GM19372 (cell line): ENCODE results near the gene RBM23.
"Not testable (repeated sequence)": the region's sequence is repeated elsewhere in the genome, so short reads cannot be mapped to it uniquely, and the experiment has no call there.

Experiments
- ATAC-seq: cut with Tn5 transposase; IDR thresholded peaks from one replicate; pipeline ENCODE4 v1.9.1; 2021; ENCODE audit warnings: mild to moderate bottlenecking, low read depth, moderate library complexity; ENCODE audit not compliant: unreplicated experiment

The RBM23 gene

GRCh38 chr14:22920697-22921096 is 1.7 kb upstream of the RBM23 start:
- no peak for ATAC-seq

GRCh38 chr14:22919601-22919921 is 612 bp upstream of the RBM23 start:
- no peak for ATAC-seq

- no peak for ATAC-seq
Measured at GRCh38 chr14:22915886-22916521, 2.9 kb downstream of the RBM23 start.

DNA sequence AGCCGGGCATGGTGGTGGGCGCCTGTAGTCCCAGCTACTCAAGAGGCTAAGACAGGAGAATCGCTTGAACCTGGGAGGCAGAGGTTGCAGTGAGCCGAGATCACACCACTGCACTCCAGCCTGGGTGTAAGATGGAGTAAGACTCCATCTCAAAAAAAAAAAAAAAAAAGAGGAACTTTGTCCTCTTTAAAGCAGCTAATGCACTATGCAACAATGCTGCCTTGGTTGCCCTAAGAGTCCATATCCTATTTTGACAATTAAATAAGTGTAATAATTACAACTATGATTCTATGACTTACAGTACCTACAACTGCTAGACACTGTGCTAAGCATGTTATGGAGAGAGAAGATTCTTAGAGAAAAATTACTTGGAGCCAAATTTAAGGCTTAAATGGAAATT is 4.1 kb downstream of the RBM23 start:
- not testable (repeated sequence) for ATAC-seq

DNA sequence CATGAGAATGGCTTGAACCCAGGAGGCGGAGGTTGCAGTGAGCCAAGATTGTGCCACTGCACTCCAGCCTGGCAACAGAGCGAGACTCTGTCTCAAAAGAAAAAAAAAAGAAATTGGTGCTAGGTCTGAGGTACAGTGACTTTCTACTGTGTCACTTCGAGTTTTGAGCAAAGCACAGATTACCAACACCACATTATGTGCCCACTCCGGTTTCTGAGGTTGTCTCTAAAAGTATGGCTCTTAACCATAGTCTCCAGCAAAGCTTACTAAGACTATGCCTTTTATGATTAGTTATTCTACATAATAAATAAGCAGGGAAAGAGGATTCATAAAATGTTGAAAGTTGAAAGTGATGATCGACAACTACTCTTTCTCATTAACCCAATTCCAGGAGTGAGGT is 8.0 kb downstream of the RBM23 start:
- no peak for ATAC-seq

DNA sequence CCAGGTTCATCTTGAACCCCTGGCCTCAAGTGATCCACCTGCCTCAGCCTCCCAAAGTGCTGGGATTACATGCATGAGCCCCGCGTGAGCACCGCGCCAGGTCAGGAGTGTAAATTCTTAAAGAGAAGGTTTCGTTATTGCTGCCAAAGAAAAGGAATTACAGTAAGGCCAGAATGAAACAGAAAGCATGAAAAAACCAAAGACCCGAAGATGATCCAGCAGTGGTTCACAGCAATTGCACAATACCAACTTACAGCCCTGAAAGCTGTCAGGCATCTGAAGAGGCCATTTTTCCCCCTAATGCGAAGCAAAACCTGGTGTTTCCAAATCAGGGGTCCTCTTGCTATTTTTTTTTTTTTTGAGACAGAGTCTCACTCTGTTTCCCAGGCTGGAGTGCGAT is 10.3 kb downstream of the RBM23 start:
- no peak for ATAC-seq

GRCh38 chr14:22907429-22907828 is 11.5 kb downstream of the RBM23 start:
- ATAC-seq: no peak

DNA sequence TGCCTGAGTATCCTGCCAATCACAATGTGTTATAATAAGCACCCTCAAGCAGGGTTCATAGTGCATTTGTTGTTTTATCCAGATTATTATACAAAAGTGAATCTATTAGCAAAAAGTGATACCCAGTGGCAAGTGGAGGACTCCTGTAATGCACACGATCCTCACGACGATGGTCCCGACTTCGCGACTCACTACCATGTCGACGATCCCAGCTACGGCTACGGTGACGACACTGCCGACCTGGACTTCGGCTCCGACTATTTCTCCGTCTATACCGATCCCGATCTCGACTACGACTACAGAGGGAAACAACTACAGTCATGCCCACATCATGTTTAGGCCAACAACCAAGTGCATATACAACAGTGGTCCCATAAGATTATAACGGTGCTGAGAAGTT is 12.9 kb downstream of the RBM23 start:
- no peak for ATAC-seq

DNA sequence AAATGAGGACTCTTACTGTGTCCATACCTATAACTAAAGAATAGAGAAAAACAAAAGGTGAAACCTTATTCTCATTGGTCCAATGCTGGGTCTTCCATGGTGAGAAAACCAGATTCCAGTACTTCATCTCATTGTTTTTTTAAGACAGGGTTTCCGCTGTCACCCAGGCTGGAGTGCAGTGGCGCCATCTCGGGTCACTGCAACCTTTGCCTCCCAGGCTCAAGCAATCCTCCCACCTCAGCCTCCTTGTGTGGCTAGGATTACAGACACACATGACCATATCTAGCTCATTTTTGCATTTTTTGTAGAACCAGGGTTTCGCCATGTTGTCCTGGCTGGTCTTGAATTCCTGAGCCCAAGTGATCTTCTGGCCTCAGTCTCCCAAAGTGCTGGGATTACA is 13.3 kb downstream of the RBM23 start:
- no peak for ATAC-seq

DNA sequence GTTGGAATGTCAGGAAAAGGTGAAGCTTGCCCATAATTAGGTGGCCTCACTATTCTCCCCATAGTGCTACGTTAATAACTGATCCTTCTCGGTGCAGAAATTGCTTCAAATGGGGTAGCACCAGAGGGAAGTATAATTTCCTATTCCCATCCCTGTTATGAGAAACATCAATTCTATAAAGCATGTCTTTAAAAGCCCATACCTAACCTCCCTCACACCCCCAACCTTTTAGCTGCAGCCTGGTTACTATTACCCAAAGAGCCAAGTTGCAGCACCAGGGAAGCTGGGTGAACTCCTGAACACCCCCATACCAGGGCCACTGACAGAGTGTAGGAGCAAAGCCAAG is 15.2 kb downstream of the RBM23 start:
- no peak for ATAC-seq

GRCh38 chr14:22901799-22902198 is 17.1 kb downstream of the RBM23 start:
- ATAC-seq: no peak

GRCh38 chr14:22900081-22900799 is 18.7 kb downstream of the RBM23 start:
- ATAC-seq: no peak

DNA sequence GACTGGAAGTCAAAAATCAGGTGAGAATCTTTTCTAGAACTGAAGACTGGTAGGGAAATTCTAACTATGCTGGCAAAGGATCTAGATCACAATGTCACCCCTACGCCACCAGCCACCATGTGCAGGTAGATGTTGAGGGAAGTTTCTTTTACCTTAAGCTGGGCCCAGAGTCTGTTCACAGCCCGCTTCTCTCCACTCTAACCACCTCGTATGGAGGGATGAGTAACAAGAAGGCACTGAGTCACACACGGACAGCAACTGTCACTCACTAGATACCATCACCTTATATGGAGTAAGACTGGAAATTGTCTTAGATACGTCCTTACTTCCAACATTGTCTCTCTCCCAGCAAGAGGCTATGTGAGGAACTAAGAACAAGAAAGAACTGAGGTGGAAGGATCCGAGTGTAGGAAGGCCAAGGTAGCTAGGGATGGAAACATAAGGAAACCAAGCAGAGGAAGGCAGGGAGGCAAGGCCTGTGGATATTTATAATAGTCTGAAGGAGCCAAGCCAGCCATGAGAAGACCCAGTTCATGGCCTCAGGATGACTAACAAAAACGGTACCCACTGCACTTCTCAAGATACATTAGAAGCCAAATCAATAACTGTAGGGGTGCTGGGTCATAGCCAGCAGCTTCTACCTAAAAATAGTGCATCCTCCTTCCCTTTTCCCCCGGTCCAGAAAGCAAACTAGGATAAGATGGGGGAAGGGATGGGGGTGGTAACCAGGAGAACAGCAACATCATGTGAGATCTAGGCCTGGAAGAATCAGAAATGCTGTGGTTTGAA is 20.5 kb downstream of the RBM23 start:
- no peak for ATAC-seq

DNA sequence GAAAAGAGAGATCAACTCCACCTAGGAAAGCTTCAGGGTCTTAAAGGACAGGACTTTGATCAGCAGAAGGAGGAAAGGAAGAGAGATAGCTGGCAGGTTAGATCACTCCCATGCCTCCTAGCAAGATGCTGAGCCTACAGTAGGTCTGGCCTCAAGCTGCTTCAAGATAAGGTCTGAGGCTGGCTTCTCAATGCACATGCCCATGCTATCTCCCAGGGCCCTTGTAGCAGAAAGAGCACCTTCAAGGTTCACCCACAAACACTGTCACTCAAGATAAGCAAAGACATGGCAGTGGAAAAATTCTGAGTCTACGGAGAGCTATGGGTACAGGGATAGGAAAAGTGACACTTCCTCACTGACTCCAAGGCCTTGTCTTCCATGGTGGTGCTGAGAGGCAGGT is 21.6 kb downstream of the RBM23 start:
- ATAC-seq: no peak

DNA sequence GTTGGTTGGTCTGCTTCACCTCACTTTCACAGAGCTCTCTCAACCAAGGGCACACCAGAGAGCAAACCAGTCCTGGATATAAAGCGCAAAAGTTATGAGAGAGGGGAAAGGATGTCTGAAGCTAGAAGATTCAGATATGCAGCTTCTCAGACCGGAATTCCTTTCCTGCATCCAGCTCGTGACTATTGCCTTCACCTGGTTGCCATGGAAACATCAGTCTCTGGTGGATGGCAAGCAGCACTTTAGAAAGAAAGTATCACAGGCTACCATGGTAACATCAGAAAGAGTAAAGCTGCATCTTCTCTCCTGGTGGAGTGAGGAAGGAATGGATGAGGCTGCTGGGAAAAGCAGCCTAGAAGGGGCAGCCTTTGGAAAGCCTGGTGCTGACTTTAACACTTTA is 22.2 kb downstream of the RBM23 start:
- ATAC-seq: no peak

DNA sequence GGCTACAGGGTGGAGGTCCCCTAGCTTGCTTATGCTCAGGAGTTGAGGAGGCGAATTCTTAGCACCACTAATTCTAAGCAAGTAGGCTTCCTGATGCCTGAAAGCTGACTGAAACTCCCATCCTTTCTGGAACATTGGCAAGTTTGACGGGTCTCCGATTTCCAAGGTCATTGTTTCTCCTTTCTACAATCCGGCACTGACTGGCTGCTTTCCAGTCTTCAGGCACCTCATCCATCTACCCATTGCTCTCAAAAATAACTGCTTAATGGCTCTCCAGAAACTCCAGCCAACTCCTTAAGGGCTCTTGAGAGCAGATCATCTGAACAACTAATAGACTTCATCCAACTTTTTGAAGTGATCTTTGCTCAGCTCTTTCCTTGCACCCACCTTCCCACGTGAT is 22.6 kb downstream of the RBM23 start:
- no peak for ATAC-seq

- no peak for ATAC-seq
Measured at GRCh38 chr14:22895402-22895801, 23.5 kb downstream of the RBM23 start.

DNA sequence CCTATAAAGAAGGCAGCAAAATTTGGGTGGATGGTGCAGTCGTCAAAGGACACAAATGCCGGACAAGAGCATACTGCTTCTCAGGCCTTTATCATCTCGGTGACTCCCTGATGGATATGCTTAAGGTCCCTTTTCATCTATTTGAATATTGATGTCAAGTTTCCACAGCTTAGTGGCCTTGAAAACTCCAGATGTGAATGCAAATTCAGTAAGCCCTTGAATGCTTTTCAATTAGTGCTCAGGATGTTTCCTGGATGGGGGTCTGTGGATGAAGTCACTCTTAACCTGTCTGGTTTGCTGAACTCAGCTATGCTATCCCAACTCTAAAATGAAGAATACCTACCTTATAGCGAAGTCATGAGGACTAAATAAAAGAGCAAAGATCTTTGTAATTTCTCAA is 25.2 kb downstream of the RBM23 start:
- ATAC-seq: no peak

GRCh38 chr14:22892488-22892887 is 26.5 kb downstream of the RBM23 start:
- no peak for ATAC-seq

GRCh38 chr14:22890416-22890815 is 28.5 kb downstream of the RBM23 start:
- ATAC-seq: no peak

GRCh38 chr14:22888662-22889061 is 30.3 kb downstream of the RBM23 start:
- no peak for ATAC-seq

DNA sequence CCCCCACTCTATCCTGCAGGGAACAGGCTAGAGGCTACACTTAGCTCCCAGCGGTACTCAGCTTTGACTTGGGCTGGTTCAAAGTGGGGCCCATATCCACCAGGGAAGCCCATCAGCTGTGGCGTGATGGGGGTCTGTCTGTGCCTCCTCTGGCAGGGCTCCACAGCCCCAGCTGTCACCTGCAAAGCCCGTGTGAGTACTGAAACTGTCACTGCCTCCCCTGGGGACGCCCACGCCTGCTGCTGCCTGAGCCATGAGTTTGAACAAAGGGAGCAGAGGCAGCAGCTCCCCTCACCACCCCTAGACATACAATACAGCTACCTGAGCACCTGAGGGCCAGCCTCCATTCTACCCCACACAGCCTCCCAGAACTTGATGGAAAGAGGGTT is 31.0 kb downstream of the RBM23 start:
- peak; percentile 33 for ATAC-seq
